ENCODE data around the gene NCAPH2. TPM values are rescaled to one million over a fixed set of nuclear protein-coding genes. Genes with fewer than 3 reads are reported as not detected.

NCAPH2 gene
- total and polyA plus RNA-seq, 2 of the 13 experiments (the other 11 are each of a cell fraction or from before 2014, with no cell fraction given), result 28.1 to 64.4 TPM

DNA sequence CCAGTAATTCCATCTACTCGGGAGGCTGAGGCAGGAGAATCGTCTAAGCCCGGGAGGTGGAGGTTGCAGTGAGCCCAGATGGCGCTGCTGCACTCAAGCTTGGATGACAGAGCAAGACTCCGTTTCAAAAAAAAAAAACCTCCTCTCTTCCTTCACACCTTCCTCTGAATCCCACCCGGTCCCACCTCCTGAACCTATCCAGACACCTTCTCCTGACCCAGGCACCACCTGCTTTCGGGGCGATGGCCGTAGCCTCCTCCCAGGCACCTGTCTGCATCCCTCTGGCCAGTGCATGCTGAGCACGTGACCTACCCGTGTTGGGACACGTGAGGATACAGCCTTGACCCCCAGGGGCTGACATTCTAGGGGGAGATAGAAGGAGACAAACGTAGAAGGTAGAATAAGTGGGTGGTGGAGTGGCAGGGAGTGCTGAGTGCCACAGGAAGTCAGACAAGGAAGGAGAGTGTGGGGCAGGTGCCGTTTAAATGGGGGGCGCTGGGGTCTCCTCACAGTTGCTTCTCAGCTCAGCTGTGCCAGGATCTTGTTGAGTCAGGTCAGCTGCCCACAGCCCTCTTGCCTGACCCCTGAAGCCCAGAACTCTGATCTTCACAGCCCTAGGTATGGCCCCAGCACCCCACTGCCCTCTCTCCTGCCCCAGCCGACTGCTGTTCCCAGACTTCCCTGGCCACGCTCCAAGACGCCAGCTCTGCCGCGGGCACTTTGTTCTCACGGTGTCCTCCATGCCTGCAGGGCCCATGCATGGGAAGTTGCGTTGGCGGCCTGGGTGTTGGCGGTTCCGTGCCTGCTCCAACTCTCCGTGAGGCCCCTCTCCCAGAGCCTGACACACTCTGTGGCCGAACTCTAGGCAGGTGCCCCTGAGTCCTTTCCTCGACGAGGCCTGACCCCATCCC lies 22.5 kb upstream of the NCAPH2 start (continued):
- TF ChIP-seq FOXP1 (IDR thresholded peaks at IDR 0.05) (no peak), FOXP1 (CRISPR knock-in tag; IDR thresholded peaks at IDR 0.05) (no peak), ZSCAN12 (CRISPR knock-in tag; IDR thresholded peaks at IDR 0.05) (no peak), ATM (IDR thresholded peaks at IDR 0.05; ENCODE audit: borderline replicate concordance) (no peak), ZNF441 (CRISPR knock-in tag; IDR thresholded peaks at IDR 0.05; ENCODE audit: borderline replicate concordance) (0 out of 2 replicates have a peak, but pooled peaks have one; percentile 22), CENPX (CRISPR knock-in tag; IDR thresholded peaks at IDR 0.05) (no peak), NFE2L2 (IDR thresholded peaks at IDR 0.05; ENCODE audit: low read length) (no peak), KDM3A (CRISPR knock-in tag; IDR thresholded peaks at IDR 0.05; ENCODE audit: low read depth) (peak; percentile 74; the same call in 1 of the 2 replicates), KLF11 (CRISPR knock-in tag; IDR thresholded peaks at IDR 0.05) (no peak), ZNF281 (CRISPR knock-in tag; IDR thresholded peaks at IDR 0.05; ENCODE audit: borderline replicate concordance) (peak; percentile 42), SRY (CRISPR knock-in tag; IDR thresholded peaks at IDR 0.05) (peak; percentile 53; the same call in 1 of the 2 replicates), KAT2B (IDR thresholded peaks at IDR 0.05; ENCODE audit: borderline replicate concordance, low read depth, low read length) (no peak), ARID2 (CRISPR knock-in tag; IDR thresholded peaks at IDR 0.05; ENCODE audit: borderline replicate concordance) (peak; percentile 96), SOX13 (IDR thresholded peaks at IDR 0.05) (no peak), SOX13 (CRISPR knock-in tag; conservative IDR thresholded peaks at IDR 0.05 in 1 of 2, IDR thresholded peaks at IDR 0.05 in 1 of 2) (peak in 1 of 2 experiments; percentile 39; a peak in 2 of 4 replicates), NPAS2 (CRISPR knock-in tag; IDR thresholded peaks at IDR 0.05; ENCODE audit: borderline replicate concordance) (peak; percentile 91; the same call in 1 of the 2 replicates), RAD51 (IDR thresholded peaks at IDR 0.05; ENCODE audit: borderline replicate concordance) (peak; percentile 91)
- TF ChIP-seq, protein P1, sequence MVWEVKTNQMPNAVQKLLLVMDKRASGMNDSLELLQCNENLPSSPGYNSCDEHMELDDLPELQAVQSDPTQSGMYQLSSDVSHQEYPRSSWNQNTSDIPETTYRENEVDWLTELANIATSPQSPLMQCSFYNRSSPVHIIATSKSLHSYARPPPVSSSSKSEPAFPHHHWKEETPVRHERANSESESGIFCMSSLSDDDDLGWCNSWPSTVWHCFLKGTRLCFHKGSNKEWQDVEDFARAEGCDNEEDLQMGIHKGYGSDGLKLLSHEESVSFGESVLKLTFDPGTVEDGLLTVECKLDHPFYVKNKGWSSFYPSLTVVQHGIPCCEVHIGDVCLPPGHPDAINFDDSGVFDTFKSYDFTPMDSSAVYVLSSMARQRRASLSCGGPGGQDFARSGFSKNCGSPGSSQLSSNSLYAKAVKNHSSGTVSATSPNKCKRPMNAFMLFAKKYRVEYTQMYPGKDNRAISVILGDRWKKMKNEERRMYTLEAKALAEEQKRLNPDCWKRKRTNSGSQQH (CRISPR knock-in tag; IDR thresholded peaks at IDR 0.05; ENCODE audit: low read depth), result 0 out of 2 replicates have a peak, but pooled peaks have one; percentile 9

Measured in HepG2 (cell line).